ENCODE results near the gene TSEN2. TPM values are rescaled to one million over a fixed set of nuclear protein-coding genes. Genes with fewer than 3 reads are reported as not detected.
"Not testable (repeated sequence)": the region's sequence is repeated elsewhere in the genome, so short reads cannot be mapped to it uniquely, and the experiment has no call there.

The TSEN2 gene
- 12.1 TPM for polyA plus RNA-seq (2013, experiment 1 of 2; ENCODE audit: insufficient read length)
- polyA plus RNA-seq (2013, experiment 2 of 2; ENCODE audit: insufficient read length): 9.4 TPM

DNA sequence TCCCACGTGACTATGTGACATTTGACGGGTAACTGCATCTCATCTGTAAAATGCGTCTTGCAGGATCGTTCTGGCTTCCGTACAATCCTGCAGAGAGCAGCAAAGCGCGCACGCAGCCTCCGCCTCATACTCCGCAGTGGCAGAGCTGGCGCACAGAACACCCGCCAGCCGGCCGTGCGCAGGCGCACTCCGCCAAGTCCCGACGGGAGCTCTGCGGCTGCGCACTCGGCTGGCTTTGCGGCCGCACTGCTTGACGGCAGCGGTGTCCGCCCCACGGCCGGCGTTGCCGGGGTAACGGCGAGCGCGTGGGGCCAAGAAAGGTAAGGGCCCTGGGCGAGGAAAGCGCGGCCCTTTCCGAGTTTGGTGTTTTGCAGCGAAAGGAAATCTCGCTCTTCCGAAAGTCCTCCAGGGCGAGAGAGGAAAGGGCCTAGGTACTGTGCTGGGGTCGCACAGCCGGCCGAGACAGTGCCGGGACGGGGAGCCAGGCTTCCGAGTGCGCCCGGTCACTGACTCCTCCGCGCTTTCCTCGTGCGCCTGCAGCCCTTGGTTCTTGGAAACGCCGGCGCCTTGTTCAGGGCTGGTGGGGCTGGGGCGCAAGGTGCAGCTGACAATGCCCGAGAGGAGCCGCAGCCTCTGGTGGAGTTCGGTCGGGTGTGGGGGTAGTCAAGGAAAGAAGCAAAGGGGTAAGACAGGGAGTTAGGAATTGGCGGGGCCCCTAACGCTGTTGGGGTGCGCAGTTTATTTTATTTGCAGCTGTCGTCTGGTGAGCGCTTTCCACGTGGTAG is at the start of gene TSEN2:
TSS of gene TSEN2 (plus strand) at position 283 of the 785 bp plus-strand sequence. CDS start 5,321 bp downstream, outside the sequence.
- DNase-seq: peak; percentile 94

DNA sequence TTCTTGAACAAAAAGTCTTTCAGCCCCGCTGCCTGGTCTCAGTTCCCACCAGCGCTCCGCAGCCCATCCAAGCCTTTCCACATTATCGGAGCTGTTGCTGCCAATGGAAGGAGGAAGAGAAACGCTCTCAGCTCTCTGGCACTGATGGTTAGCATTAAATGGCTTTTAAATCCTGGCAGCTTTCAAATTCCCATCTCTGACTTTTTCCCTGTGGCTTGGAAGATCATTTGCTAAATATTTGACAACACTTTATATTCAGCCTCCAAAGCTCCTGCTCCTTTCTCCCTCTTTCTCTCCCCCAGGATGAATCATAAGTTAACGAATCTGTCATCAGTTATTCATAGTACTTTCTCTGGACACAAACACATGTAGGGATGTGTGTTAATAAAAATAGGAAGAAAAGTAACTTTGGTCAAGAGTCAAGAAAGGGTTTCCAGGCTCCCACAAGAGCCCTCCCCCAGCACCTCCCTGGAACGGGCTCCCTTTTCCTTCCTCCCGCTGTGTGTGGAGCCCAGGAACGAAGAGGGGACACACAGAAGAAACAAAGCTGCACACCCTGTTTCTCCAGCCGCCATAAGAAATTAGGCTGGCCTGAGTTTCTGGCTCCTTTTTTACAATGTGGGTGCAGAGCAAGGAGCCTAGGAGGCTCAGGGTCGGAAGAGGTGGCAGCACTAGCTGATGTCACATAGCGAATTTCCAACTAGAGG is 47.6 kb upstream of the TSEN2 start:
- DNase-seq: peak; percentile 88

DNA sequence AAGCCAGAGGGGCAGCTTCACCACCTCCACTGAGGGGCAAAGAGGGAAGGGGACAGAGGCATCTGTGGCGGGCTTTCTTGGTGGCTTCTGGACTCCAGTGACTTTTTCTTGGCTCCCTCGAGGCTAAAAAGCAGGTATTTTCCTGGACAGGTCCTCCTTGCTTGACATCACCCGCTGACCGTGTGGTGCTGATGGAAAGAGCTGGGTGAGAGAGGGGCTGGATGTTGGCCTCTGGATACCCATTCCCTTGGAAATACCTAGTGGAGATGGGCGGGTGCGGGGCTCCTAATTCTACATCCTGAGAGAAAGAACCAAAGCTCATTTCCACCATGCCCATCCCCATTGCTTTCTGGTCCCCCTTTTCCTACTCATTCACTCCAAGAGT is 47.1 kb upstream of the TSEN2 start:
- DNase-seq: no peak

DNA sequence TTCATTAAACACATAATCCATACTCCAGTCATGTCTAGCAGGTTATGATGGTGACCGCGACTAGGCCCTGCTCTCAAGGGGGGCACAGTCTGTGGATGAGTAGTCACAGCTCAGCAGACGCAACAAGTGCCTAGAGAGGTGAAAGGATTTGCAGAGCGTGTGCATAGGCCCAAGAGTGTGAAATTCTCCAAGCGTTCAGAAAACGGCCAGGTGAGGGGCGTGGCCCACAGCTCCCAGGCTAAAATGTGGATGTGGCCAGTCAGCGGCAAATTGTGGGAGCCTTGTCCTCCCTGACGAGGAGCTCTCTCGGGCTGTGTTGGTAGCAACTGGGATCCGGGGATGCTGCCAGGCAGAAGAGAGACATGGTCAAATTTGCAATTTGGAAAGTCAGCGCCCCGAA is 46.4 kb upstream of the TSEN2 start:
- DNase-seq: no peak

DNA sequence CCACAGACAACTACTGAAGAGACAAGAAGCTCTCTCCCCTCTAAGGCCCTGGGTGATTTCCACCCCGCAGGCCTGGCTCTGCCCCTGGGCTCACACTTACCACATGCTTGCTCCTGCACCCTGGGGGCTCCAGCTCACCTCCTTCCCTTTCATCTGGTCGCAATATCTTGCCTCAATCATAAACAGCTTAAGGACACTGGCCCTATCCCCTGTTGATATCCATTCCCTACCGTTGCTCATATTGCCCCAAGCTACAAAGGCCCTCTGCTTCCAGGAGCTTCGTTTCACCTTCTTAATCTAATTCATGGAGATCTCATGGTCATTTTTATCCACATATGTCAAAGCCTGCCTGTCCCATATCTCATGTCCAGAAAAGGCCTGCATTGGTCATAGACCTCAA is 46.0 kb upstream of the TSEN2 start:
- DNase-seq: no peak

DNA sequence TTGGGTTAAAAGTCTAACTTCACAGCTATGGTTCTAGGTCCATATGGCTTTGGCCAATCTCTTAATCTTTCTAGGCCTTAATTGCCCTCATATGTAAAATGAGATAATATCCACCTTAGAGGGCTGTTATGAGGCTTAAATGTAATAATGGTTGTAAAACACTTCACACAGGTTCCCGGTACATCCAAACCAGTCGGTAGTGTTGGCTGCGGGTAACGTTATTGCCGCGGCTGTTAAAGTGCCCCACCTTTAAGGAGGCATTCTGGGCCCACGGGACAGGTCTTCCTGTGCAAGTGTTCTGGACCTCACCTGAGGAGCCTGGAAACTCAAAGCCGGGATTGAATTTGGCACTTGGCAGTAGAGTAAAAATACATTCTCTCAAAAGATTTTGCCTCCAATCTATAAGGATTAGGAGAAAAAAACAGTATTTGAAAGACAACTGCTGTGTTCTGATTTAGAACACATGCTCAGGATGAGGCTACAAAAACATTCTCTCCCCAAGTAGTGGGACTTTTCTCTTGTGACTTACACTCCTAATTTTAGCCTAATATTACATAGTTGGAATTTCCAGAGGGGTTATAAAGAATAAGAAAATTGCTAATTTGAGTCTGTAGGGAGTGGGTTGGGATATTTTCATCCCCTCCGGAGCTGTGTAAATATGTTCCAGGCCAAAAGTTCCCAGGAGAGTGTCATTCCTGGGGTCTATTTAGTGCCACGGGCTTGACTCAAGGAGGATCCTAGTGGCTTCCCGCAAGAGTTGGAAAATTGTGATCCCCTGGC is 44.9 kb upstream of the TSEN2 start:
- no peak for DNase-seq

DNA sequence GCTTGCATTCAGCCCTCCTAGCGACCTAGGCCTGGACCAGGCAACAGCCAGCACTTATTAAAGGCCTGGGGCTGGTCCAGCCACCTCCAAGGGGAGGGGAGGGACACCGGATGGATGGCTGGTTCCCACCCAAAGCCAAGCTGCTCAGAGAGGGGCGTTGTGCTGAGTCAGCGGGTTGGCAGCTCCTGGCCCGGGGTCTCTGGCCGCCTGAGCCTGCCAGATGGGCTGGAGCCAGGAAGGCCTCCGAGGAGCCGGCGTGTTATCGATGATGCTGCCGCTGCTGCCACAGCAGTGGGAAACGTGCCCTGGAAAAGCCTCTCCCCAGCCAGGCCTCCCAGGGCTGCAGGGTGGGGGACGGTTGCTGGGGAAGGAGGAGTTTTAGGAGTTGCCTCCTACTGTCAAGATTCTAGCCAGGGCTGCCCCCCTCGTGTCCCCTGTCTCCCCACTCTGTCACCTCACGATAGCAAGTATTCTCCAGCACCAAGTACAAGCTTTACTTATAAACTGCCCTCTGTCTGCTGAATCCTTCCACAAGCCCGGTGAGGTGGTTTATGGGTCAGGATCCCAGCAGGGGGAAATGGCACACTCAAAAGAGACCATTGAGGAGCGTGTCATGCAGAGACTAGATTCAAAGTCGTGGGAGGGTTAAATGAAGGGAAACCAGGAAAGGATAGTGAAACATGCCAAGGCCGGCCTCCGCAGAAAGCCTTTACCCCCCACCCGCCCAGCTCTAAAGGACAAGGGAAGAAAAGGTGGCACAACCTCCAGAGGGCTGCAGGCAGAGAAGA is 43.2 kb upstream of the TSEN2 start:
- DNase-seq: peak; percentile 79

DNA sequence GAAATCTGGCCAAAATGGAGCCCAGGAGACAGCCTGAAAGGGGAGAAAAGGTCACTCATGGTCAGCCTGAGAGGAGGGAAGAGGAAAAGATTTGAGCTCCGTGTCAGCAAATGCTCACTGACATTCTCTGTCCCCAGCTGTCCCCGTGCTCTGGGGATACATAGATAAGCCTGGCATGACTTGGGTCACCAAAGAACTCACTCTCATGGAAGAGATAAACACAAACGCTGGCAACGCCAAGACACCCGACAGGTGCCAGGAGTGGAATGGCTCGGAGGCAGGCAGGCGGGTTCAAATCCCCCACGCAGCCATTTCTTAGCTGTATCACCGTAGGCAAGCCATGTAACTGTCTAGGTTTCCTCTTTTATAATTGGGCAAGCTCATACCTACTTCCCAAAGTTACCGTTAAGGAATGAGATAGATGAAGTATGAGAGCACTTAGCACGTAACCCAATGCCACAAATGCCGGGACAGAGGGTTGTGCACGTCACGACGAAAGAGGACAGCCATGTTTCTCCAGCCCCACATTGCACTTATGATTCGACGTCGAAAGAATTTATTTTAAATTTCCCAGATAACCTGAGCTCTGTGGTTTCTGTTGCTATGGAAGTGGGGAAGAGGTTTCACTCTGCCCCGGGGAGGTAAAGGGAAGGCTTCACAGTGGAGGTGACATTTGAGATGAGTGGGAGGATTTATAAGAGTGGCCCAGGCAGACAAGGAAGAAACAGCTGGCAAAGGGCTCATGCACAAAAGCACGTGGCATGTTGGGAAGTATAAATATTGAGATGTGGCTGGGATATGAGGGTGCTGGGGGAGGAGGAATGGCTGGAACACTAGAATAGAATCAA is 41.4 kb upstream of the TSEN2 start:
- DNase-seq: no peak

DNA sequence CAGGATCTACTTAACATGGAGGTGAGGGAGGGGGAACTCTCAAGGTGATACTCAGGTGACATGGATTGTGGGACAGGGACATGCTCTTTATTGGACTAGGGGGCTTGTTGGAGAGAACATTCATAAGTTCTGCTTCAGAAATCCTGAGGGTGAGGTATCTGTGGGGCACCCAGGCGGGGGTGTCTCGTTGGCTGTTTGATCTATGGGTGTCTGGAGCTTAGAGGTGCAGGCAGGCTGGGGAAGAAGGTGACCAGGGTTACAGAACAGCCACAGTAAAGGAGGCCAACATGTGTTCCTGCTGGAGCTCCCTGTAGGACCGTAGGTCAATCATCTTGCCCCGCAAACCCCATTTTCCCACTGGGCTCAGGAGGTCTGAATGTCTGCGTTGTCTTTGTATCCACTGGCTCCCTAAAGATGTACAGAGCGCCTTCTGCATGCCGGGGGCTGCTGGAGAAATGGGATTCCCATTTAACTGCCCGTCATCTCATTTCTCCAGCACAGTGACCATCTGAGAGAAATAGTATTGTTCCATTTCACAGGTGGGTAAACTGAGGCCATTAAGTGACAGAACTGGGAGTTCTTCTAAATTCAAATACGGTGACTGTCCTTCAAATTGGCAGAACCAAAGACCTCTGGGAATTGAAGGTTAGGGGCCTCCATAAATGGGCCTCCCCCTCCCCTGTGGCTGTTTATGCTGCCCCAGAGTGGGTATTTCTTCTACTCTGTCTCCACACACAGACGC is 40.3 kb upstream of the TSEN2 start:
- no peak for DNase-seq

DNA sequence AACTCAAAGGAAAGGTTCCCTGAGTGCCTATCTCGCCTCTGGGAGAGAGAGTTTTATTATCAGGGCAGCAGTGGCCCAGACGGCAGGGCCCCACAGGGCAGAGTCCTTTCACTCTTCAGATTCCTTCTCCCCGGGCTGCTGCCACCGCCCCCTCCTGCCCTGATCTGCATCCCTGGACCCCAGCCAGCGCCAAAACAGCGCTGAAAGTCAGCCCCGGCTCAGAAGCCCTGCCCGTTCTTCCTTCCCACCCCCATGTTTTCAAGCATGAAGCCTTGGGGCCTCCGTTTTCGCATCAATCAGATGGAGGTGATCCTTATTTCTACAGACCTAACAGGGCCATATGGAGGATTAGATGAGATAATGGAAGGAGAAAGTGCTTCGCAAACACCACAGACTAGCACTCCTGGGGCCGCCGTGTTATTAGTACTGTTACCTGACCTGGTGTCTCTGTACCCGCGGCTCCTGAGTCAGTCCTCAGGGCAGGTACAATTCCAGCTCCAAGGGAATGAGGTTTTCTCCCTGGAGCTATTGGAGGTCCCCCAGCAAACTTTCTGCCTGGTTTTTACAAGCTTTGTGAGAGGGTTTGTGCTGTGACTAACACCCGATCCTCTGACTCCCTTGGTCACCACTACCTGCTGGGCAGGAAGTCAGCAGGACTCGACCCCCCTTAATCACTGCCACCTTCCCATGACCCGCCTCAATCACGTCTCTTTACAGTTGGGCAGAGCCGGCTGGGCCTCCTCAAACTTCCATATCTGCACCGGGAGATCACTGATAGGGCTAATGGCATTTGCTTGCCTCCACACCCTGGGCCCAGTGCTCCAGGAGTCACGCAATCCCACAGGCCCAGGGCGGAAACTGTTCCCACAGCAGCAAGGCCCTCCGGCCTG is 39.5 kb upstream of the TSEN2 start:
- no peak for DNase-seq

DNA sequence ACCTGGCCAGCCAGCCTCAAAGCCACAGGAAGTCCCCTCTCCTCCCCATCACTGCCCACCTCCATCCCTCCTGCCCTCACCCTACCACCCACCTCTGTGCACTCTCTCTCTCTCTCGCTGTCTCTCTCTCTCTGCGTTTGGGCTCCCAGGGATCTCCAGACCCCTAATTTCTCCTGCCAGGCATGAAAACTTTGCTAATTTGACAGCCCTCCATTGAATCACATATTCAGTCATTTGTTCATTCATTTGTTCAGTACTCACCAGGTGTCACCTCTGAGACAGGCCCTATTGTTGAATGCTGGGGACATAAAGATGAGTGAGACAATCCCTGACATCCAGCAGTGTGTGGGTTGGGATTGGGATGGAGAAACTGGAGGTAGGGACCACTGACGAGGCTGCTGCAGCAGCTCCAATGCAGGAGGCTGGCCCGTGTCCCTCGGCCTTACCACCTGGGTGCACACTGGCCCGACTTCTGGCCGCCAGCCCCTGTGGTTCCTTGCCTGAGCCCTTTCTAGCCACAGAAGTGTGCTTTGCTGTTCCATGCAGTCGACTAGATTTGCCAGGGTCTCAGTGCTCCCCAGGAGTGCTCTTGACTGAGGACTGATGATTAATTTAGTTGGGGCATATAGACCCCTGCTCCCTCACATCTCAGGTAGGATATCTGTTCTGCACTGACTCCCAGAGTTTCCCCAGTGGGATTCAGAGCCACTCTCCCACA is 38.6 kb upstream of the TSEN2 start:
- DNase-seq: no peak

DNA sequence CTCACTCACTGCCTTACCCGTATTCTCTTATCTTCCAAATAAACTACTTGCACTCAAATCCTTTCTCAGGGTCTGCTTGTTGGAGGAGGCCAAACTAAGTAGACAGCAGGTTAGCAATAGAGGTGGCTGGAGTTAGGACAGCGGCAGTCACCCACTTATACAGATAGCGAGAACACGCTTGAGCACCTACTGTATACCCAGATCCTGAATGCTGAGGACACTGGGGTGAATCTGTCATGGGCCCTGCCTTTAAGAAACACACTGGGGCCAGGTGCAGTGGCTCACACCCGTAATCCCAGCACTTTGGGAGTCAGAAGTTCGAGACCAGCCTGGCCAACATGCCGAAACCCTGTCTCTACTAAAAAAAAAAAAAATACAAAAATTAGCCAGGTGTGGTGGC is 38.0 kb upstream of the TSEN2 start:
- no peak for DNase-seq

DNA sequence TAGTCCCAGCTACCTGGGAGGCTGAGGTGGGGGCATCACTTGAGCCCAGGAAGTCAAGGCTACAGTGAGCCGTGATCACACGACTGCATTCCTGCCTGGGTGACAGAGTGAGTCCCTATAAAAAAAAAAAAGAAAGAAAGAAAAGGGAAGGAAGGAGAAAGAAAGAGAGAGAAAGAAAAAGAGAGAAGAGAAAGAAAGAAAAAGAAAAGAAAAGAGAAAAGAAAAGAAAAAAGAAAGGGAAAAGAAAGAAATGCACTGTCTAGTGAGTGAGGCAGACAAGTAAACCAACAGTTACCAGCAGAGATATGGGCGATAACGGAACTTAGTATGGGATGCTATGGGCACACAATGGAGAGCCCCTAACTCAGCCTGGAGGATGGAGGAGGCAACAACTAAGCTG is 37.2 kb upstream of the TSEN2 start:
- DNase-seq: no peak

DNA sequence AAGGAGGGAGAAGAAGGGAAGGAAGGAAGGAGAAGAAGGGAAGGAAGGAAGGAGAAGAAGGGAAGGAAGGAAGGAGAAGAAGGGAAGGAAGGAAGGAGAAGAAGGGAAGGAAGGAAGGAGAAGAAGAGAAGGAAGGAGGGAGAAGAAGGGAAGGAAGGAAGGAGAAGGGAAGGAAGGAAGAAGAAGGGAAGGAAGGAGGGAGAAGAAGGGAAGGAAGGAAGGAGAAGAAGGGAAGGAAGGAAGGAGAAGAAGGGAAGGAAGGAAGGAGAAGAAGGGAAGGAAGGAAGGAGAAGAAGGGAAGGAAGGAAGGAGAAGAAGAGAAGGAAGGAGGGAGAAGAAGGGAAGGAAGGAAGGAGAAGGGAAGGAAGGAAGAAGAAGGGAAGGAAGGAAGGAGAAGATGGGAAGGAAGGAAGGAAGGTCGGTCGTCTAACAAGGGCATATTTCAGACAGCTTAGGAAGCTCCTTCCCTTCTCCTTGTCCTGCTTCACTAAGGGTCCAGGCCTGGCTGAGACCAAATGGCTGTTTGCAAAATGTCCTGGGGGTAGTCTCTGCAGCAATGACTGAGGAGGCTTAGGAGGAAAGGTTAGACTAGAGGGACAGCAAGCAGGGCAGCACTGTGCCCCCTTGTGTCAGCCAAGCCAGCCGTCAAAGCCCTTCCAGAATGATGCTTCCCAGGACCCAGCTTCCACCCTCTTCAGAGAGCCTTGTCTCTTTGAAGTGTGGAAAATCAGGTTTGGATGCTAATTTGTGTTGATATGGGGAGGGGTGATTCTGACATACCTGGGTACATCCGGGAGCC is 35.7 kb upstream of the TSEN2 start:
- not testable (repeated sequence) for DNase-seq

DNA sequence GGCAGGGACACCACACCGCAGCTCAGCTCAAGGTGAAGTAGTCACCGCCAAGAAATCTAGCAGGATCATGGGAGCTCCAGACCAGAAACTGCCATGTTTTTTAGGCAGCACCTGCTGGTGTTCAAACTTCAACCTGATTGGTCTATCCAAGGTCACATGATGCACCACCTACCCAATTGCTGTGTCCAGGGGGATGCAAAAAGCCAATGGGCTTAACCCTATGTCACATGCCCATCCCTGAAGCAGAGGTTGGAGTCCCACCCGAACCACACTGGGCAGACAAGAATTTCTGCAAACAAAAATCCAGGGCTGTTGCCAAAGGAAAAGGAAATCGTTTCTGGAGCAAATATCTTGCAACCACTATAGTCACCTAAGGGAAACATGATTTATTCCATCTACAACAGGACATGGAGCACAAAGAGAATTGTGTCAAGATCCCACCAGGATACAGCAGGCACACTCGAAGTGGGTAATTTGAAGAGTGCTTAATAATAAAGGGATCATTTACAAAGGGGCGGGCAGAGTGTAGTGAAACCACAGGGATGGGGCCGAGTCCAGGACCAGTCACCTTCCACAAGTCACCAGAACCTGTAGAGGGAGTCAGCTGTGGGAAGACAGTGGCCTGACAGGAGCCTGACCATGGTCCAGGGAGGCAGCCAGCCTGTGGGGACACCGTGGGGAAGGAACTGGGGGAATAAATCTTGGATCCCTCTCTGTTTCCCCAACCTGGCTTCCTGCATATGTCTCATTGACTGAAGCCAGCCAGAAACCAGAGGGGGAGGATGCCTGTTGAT is 34.2 kb upstream of the TSEN2 start:
- no peak for DNase-seq

DNA sequence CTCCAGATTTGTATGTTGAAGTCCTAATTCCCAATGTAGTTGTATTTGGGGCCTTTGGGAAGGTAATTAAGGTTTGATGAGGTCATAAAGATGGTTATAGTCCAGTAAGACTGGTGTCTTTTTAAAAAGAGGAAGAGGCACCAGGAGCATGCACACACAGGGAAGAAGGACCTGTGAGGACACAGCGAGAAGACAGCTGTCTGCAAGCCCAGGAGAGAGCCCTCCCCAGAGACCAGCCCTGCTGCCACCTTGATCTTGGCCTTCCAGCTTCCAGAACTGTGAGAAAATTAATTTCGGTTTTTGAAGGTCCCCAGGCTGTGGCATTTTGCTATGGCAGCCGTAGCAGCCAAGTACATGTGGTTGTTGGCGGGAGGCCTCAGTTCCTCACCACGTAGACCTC is 32.8 kb upstream of the TSEN2 start:
- no peak for DNase-seq

DNA sequence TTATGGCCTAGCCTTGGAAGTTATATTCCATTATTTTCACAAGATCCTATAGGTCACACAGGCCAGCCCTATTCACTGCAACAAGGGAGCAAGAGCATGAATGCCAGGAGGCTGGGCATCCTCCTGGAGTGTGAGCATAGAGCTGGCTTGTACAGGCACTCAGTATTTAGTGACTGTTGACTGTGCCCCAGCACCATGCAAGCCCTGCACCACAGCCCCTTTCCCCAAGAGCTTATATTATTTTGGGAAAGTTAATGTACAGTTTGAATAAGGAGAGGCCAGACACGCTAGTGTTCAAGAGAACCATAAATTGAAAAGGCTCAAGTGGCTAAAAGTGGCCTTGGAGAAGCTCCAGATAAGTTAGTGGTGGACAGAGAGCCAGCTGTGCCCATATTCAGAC is 32.3 kb upstream of the TSEN2 start:
- no peak for DNase-seq
